GM21619 (cell line): Measurements from ENCODE around the gene PDIK1L.
A peak's percentile ranks its signal among the peaks of the same experiment; 100 is the strongest.
"Not testable (repeated sequence)": the region's sequence is repeated elsewhere in the genome, so short reads cannot be mapped to it uniquely, and the experiment has no call there.

Source experiments
- ATAC-seq: cut with Tn5 transposase; IDR thresholded peaks from one replicate; pipeline ENCODE4 v1.9.1; 2021; ENCODE audit not compliant: unreplicated experiment

Gene PDIK1L

GRCh38 chr1:26089125-26089524 lies 22.5 kb upstream of the PDIK1L start:
- no peak for ATAC-seq

DNA sequence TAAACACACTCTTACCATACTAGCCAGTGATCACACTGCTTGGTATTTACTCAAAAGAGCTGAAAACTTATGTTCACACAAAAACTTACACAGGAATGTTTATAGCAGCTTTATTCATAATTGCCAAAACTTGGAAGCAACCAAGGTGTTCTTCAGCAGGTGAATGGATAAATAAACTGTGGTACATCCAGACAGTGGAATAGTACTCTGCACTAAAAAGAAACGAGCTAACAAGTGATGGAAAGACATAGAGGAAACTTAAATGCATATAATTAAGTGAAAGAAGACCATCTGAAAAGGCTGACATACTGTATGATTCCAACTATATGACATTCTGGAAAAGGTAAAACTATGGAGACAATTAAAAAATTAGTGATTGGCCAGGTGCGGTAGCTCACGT lies 20.7 kb upstream of the PDIK1L start:
- no peak for ATAC-seq

DNA sequence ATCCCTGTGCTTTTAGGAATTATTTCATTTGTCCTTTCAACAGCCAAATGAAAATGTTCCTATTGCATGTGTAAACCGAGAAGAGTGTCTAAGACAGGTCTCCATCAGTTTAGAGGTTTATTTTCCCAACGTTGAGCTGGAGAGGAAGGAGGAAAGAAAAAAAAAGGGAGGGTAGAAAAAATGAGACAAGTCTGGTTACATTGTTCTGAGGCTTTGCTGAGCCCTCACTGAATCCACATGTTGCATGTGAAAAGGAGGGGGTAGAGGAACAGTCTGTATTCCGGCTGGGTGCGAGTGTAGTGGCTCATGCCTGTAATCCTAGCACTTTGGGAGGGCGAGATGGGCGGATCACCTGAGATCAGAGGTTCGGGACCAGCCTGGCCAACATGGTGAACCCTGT lies 19.2 kb upstream of the PDIK1L start:
- no peak for ATAC-seq

GRCh38 chr1:26093569-26093968 lies 18.1 kb upstream of the PDIK1L start:
- ATAC-seq: not testable (repeated sequence)

DNA sequence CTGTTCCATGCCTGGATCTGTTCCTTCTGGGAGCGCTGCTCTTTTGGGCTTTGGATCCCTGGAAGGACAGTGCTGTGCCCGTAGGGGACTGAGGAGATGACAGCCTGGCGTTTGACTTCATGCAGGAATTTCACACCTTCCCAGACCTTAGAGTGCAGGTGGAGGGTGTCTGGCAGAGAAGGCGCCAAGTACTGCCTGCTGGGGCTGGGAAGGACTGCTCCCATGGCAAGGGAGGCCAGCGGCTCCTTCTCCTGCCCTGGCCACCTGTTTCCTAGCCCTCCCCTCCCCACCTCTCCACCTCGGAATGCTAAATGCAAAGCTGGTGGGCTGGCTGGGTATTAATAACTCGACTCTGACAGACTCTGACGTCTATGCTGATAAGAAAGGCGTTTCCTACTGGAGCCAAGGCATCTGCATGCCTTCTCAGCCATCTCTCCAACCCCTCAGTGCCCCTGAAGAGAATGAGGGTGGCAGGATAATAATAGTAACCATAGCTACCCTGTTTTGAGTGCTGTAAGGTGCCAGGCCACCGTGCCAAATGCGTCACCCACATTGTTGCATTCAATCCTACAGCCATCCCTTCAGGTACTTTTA lies 17.5 kb upstream of the PDIK1L start:
- ATAC-seq: no peak

DNA sequence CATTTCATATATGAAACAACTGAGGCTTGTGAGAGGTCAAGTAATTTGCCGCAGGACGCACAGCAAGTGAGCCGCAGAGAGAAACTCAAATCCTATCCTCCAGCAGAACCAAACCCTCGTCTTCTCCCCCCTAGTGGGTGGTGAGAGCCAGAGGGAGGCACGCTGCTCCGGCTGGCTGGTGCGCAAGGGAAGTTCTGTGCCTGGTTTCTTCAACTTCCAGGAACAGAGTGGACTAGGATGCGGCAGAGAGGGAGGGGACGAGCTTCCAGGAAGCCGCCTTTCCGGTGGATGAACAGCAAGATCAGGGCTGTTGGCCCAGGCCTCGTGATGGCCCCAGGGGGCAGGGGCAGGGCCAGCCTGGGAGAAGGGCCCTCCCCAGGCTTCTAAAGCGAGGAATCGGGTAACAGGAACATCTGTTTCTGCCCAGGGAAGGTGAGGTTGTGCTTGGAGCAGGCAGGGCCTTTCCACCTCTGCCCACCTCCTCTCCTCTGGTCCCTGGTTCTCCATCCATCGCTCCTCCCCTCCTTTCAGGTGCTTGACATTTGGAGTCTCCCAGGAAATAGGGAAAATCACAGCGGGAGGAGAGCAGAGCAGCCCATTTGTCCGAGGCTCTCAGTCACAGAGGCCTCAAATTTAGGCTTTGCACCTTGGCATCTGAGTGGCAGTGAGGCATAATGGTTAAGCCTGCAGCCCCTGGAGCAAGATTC lies 16.8 kb upstream of the PDIK1L start:
- ATAC-seq: no peak

GRCh38 chr1:26096471-26096870 lies 15.2 kb upstream of the PDIK1L start:
- ATAC-seq: no peak

- no peak for ATAC-seq
Observed at GRCh38 chr1:26097696-26098095, 13.9 kb upstream of the PDIK1L start.

DNA sequence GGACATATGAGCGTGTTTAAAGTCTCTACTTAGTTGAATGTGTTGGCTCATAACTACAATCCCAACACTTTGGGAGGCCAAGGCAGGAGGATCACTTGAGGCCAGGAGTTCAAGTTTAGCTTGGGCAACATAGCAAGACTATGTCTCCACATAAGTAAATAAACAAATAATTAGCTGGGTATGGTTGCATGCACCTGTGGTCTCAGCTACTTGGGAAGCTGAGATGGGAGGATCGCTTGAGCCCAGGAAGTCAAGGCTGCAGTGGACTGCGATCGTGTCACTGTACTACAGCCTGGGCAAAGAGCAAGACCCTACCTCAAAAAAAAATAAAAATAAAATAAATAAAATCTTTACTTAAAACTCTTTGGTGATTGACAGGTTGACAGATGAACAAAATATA lies 13.0 kb upstream of the PDIK1L start:
- no peak for ATAC-seq

- ATAC-seq: no peak
Observed at GRCh38 chr1:26099780-26100179, 11.8 kb upstream of the PDIK1L start.

- not testable (repeated sequence) for ATAC-seq
Observed at GRCh38 chr1:26100204-26100603, 11.4 kb upstream of the PDIK1L start.

DNA sequence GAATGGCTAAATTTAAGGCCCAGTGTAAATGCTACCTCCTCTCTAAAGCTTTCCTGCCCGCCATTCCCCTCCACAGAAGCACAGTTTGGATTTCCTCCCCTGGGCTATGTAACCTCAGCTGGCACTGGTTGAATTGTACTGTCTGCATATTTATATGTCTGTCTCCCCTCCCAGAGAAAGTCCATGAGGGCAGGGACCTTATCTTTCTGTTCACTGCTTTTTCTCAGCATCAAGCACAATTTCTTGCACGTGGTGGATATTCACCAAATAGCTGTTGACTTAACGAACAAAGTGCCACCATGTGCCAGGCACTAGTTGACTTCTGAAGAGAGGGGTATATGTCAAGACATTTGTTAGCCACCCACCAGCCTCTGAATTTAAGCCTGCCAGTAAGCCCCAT lies 9.5 kb upstream of the PDIK1L start:
- ATAC-seq: no peak

DNA sequence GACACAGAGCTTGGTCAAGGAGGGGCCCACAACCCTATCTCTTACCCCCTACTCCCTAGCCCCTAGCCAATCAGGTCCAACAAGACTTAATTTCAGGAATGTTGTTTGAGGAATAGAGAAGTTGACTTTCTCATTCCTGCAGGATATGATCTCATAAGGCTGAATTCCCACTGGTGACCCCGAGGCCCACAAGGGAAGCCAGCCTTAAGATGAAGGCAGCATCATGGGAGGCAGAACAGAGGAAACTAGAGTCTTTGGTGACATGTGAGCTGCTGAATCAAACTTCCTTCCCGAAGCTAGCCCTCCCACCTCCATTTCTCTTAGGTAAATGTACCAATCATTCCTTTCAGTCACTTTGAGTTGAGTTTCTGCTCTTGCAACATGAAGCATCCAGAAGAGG lies 9.1 kb upstream of the PDIK1L start:
- ATAC-seq: no peak

DNA sequence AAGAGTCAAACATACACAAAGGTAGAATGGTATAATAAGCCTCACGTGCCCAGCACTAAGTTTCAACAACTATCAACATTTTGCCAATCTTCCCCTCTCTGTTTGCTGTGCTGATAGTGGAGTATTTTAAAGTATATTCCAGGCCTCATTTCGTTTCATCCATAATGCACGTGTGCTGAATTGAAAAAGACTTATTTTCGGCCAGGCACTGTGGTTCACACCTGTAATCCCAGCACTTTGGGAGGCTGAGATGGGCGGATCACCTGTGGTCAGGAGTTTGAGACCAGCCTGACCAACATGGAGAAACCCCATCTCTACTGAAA lies 6.4 kb upstream of the PDIK1L start:
- not testable (repeated sequence) for ATAC-seq

DNA sequence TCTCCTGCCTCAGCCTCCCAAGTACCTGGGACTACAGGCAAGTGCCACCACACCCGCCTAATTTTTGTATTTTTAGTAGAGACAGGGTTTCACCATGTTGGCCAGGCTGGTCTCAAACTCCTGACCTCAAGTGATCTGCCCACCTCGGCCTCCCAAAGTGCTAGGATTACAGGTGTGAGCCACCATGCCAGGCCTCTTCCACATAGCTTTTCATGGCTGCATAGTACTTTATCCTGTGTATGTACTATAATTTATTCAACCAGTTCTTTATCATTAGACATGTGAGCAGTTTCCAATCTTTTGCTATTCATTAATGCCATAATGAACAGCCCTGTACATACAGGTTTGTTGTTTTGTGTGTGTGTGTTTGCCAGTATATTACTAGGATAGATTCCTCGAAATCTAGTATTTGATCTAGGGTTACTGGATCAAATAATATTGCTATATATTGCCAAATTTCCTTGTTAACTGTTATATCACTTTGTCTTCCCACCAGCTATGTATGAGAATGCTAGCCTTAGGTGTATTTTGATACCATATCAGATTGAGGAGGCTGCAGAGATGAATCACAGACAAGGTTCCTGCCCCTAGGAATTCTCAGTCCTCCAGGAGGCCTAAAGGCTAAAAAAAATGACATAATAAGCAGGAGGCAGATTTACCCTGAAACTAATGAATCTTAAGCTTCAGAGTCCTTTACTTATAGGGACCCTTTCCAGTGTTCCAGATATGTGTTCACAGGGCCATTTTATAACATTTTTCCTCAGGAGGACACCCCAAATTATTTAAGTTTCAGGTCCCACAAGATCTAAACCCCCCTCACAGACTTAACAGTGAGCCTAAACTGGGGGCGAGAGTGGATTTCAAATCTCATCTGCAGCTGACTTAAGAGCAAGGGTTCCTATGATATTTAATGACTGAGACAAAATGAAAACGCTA lies 2.1 kb upstream of the PDIK1L start:
- no peak for ATAC-seq

GRCh38 chr1:26110731-26111529 lies 694 bp upstream of the PDIK1L start:
- peak; percentile 38 for ATAC-seq

GRCh38 chr1:26112407-26112775 lies 767 bp downstream of the PDIK1L start:
- ATAC-seq: peak; percentile 11

DNA sequence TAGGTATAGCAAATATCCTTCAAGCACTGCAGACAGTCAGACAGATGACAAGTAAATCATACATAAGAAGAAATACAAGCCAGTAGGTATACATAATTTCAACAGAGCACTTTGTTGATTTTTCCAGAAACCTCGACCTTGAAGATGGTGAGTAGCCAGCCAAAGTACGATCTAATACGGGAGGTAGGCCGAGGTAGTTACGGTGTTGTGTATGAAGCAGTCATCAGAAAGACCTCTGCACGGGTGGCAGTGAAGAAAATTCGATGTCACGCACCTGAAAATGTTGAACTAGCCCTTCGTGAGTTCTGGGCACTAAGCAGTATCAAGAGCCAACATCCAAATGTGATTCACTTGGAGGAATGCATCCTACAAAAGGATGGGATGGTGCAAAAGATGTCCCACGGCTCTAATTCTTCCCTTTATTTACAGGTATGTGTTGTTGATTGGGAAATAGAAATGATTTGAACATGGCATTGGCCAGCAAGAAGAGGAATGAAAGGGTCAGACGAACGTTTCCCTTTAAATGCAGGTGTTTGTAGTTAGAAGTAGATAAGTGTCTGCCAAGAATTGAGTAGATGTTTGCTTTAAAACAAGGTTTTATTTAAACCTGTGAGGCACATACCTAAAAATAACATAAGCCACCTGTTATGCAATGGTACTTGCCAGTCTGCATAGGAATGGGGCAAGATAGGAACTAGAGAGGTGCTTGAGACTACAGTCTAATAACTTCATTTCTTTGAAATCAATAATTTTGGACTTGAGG lies 2.7 kb downstream of the PDIK1L start:
- no peak for ATAC-seq

- ATAC-seq: no peak
Observed at GRCh38 chr1:26119892-26120608, 8.4 kb downstream of the PDIK1L start.
